NCI-H1694 (cell line): Measurements from ENCODE around the gene BPI.
"Not testable (repeated sequence)": the region's sequence is repeated elsewhere in the genome, so short reads cannot be mapped to it uniquely, and the experiment has no call there.

Source experiments
- DNase-seq: peaks from one replicate; lab custom pipeline; 2025; lab: John Stamatoyannopoulos, UW

The BPI gene

DNA sequence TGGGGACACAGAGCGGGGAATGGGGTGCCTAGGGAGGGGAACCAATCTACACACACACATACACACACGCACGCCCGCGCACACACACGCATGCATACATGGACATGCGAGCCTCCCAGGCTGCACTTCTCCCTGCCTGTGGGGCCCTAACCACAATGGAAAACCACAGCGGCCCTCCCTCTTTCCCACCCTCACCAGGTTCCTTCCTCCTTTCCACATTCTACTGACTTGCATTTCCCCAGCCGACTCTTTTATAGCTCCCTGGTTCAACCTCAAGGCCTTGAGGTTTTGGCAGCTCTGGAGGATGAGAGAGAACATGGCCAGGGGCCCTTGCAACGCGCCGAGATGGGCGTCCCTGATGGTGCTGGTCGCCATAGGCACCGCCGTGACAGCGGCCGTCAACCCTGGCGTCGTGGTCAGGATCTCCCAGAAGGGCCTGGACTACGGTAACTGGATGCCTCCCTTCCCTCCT is at the start of gene BPI:
Gene BPI (plus strand): TSS at position 249 of the 472 bp plus-strand sequence. CDS start 68 bp downstream, at position 317.
- no peak for DNase-seq

DNA sequence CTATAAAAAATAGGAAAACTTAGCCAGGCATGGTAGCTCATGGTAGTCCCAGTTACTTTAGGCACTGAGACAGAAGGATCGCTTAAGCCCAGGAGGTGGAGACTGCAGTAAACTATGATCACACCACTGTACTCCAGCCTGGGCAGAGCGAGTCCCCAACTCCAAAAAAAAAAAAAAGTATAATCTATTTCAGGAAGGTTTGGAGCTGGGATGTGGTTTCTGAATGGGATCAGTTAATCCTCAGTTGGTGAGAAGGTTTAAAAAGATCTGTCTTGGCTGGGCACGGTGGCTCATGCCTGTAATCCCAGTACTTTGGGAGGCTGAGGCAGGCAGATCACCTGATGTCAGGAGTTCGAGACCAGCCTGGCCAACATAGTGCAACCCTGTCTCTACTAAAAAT is 49.3 kb upstream of the BPI start:
- not testable (repeated sequence) for DNase-seq

DNA sequence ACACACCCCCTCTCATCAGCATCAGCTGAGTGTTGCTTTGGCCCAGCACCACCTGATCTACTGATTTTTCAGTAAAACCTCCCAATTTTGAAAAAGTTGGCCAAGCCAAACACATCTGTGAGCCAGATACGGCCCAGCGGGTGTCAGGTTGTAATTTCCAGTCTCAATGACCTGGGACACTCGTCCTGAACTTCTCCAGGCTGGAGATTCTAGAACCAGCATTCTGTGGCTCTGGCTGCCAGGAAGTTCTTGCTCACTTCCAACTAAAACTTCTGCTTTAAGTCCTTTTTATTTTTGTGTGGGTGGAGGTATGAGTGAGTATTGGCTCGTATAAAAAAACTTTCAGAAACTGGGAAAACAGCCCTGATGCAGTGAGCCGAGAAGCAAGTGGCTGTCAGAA is 48.6 kb upstream of the BPI start:
- DNase-seq = no peak

- DNase-seq = no peak
Observed at GRCh38 chr20:38256021-38256420, 47.9 kb upstream of the BPI start.

- DNase-seq = no peak
Observed at GRCh38 chr20:38256966-38257365, 47.0 kb upstream of the BPI start.

- DNase-seq = no peak
Observed at GRCh38 chr20:38258545-38259215, 45.3 kb upstream of the BPI start.

GRCh38 chr20:38260025-38260377 is 44.0 kb upstream of the BPI start:
- no peak for DNase-seq

- DNase-seq = no peak
Observed at GRCh38 chr20:38260378-38261053, 43.4 kb upstream of the BPI start, which contains the start of gene KIAA1755. Gene KIAA1755 (minus strand): TSS chr20:38260735. CDS start chr20:38260500, 235 bp downstream.

GRCh38 chr20:38261054-38261390 is 42.9 kb upstream of the BPI start:
- DNase-seq = no peak

DNA sequence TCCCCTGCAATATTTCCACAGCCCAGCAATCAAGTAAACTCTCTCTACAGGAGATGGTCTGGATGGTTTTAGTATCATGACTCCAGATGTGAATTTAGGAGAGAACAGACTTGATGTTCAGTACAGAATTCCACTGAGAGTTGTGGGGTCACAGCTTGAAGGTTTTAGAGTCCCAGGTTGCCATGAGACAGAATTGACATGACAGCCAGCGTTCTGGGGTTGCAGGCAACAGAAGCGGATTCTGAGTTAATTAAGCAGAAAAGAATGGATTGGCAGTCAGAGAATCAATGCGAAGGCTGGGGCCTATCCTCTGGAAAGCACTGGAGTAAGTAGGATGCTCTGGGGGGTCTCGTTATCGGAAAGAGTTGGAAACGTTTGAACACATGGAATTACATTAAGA is 41.0 kb upstream of the BPI start:
- no peak for DNase-seq

GRCh38 chr20:38266426-38266825 is 37.5 kb upstream of the BPI start:
- DNase-seq = no peak

GRCh38 chr20:38267296-38267695 is 36.7 kb upstream of the BPI start:
- DNase-seq = no peak

DNA sequence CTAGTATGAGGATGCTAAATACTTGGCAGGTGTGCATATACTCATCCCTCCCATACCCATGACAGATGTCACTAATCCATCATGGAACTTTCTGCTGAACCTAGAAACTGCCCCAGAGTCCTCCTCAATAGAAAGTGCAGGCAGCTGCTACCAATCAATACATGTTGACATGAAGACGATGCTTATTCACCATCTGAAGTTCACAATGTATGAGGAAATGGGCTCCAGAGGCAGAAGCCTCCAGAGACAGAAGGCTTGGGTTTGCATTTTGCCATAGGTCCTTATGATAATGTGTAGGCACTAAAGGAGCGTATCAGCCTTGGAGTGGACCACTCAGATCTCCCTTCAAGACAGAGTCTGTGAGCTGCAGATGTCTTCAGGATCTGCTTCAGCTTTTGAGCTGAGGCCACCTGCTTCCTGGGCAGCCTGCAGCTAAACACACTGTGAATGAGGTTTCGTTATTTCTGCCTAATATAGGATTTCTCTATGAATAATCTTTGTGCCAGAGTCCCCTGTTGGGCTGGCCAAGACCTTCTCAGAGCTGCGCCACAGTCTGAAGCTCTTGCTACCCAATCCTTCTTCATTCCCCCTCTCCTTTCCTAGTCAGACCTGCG is 35.9 kb upstream of the BPI start:
- no peak for DNase-seq

GRCh38 chr20:38269040-38269439 is 34.9 kb upstream of the BPI start:
- no peak for DNase-seq

GRCh38 chr20:38269715-38270114 is 34.2 kb upstream of the BPI start:
- no peak for DNase-seq

DNA sequence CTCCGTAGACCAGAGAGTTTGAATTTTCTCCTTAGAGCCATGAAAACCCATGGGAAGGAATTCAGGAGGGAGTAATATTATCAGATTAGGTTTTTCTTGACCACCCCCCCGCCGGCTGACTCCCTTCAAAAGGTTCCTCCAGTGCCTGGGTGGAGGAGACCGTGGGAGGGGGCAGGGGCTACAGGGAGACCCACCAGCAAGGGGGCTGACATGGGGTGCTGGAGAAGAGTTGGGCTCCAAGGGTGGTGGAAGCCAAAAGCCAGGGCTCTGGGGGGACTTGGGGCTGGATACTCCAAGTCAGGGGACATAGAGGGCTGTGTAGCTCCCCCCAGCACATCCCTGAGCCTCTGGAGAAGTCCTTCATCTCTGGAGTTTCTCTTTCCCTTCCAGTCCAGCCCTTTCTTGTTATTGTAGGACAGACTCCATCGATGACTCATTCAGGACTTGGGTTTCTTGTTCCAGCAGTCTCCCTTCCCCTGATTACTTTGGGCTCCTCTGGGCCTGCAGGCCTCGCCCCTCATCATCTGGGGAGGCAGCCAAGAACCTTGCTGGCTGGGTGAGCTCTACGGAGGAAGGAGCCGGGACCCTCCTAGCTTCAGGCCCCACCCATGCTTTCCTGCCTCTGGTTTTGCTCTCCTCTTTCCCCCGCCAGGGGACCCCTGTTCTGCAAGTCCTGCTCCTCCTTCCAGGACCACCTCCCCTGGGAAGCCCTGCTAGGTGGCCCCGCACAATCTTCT is 32.9 kb upstream of the BPI start:
- no peak for DNase-seq

GRCh38 chr20:38271608-38272120 is 32.3 kb upstream of the BPI start:
- no peak for DNase-seq

- DNase-seq = no peak
Observed at GRCh38 chr20:38272398-38272797, 31.6 kb upstream of the BPI start.

DNA sequence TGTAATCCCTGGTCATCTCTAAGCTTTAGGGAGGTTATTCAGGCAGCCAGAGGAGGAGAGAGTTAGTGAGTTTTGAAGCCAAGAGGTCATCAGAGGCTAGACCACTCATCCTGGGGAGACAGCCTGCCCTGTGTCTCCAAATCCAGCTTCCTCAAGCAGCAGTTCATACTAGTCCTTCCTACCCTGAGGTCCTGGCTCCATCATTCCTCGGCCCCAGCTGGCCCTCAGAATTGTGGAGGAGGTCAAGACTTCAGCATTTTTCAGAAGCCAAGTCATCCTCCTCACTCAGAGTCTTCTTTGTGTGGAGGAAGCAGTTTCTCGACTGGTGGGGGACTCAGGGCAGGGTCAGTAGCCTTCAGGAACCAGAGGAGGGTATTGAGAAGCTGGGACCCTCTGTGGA is 31.0 kb upstream of the BPI start:
- DNase-seq = no peak

- DNase-seq = no peak
Observed at GRCh38 chr20:38275815-38276550, 28.0 kb upstream of the BPI start.

DNA sequence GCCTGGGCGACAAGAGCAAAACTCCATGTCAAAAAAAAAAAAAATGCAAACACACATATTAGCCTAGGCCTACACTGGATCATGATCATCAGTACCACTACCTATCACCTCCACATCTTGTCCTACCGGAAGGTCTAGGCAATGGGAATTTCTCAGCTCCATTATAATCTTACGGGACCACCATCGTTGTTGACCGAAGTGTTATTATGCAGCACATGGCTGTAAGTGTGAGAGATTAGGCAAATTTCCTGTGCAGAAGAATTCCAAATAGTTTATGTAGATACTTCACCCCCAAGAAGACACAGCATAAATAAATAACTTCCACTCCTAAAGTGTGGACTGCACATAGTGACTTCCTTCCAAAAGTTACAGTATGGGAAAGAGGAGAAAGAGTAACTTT is 26.7 kb upstream of the BPI start:
- no peak for DNase-seq

GRCh38 chr20:38277691-38278090 is 26.3 kb upstream of the BPI start:
- DNase-seq = no peak
